Esophagus muscularis mucosa (tissue), 3 donors: ENCODE data around the gene NNAT.

Source experiments
- CTCF ChIP-seq, 3 experiments: fragments of 200-600 bp in 2 of 3; fragments of 450-650 bp in 1 of 3; sonication (generic) in 2 of 3; IDR thresholded peaks; one replicate each; pipeline ENCODE4 v1.5.1; 2017 to 2019; ENCODE audit warnings: antibody characterized with exemption in 3 of 3, mild to moderate bottlenecking in 2 of 3, moderate library complexity in 1 of 3
- EP300 ChIP-seq: sonication (generic); formaldehyde crosslinking; IDR thresholded peaks from one replicate; pipeline ENCODE4 v1.6.1; 2017; ENCODE audit warnings: antibody characterized with exemption

GRCh38 chr20:37527638-37528445 is 6.8 kb downstream of the NNAT start, which contains the start of gene BLCAP:
- TF ChIP-seq CTCF (IDR thresholded peaks at IDR 0.05): no peak
- no peak for TF ChIP-seq EP300
